Effector memory CD4-positive, alpha-beta T cell (primary cell): ENCODE measurements around the gene IDH3G.
A peak's percentile ranks its signal among the peaks of the same experiment; 100 is the strongest.

Experiments
- DNase-seq, 3 donors: peaks; one replicate each; pipeline ENCODE4 v3.0.0-alpha.2; 2020
- H3K27ac ChIP-seq: 2 replicates; pipeline ENCODE4 v1.7.0; 2013; ENCODE audit warnings: mild to moderate bottlenecking, low read length, moderate library complexity; ENCODE audit not compliant: insufficient read depth, poor library complexity, severe bottlenecking
- H3K27me3 ChIP-seq: replicated peaks from 2 replicates; pipeline ENCODE4 v1.7.0; 2013; ENCODE audit warnings: mild to moderate bottlenecking, low read length; ENCODE audit not compliant: insufficient read depth, control insufficient read depth, poor library complexity, severe bottlenecking
- H3K36me3 ChIP-seq: 2 replicates; pipeline ENCODE4 v1.7.0; 2013; ENCODE audit warnings: mild to moderate bottlenecking, low read length, moderate library complexity; ENCODE audit not compliant: control insufficient read depth, insufficient read depth
- H3K4me1 ChIP-seq: 2 replicates; pipeline ENCODE4 v1.7.0; 2013; ENCODE audit warnings: low read length, mild to moderate bottlenecking; ENCODE audit not compliant: control insufficient read depth, insufficient read depth, poor library complexity, severe bottlenecking
- H3K4me3 ChIP-seq: 2 replicates; pipeline ENCODE4 v1.7.0; 2013; ENCODE audit warnings: low read length, low read depth, mild to moderate bottlenecking; ENCODE audit not compliant: insufficient read depth, poor library complexity, severe bottlenecking
- H3K9me3 ChIP-seq: 2 replicates; pipeline ENCODE4 v1.7.0; 2013; ENCODE audit warnings: mild to moderate bottlenecking, low read length, moderate library complexity; ENCODE audit not compliant: control insufficient read depth
- total RNA-seq, 3 donors: gene quantifications; one replicate each; lab custom pipeline; 2026; lab: John Stamatoyannopoulos, UW

The IDH3G gene
- 29.4 to 46.3 (median 43.1) reads per million in 3 donors for total RNA-seq

DNA sequence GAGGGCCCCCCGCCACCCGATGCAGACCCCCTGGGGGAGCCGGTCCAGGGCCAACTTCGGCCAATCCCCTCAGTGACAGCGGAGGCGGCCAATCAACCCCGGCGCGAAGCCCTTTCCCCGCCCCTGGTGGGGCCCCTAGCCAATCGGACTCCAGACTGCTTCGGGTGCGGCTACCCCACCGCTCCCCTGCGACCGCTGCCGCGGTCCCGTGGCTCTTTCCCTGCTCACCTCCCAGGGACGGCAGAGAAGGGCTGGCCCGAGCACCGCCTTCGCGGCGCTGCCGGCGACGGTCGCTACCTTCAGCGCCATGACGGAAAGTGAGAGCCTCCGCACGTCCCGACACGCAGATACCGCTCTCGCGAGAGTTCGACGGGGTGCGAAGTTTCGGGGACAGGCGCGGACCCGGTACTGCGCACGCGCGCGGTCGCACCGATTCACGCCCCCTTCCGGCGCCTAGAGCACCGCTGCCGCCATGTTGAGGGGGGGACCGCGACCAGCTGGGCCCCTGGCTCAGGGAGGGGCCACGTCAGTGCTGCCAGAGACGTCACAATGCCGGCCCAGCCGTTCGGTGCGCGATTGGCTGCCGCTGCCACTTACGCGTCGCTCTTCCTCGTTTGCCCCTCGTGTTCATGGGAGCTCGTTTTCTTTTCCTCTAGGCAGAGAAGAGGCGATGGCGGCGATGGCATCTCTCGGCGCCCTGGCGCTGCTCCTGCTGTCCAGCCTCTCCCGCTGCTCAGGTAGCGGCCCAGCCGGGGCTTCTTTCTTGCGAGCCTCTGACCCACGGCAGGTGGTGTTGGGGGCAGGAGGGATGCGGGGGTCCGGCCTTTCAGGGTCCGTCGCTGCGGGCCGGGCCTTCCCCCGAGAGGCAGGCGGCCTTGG is at the start of gene IDH3G, which contains the start of gene SSR4:
Gene IDH3G (minus strand): TSS at position 358 of the 879 bp plus-strand sequence. CDS start 49 bp downstream, at position 309.
Gene SSR4 (plus strand): TSS at position 651 of the 879 bp plus-strand sequence. CDS start 20 bp downstream, at position 671.
- Histone ChIP-seq H3K27me3 (no peaks in the 10 kb centered on the region), H3K4me3 (peak within 1 kb of the TSS; percentile 78), H3K36me3 (peaks cover 13% of the 10 kb centered on the region), H3K9me3 (no peaks in the 10 kb centered on the region), H3K4me1 (peaks cover 18% of the 10 kb centered on the region), H3K27ac (peak within 1 kb of the TSS; percentile 90)
- peak; percentile 89 to 90 (median 90) for DNase-seq

DNA sequence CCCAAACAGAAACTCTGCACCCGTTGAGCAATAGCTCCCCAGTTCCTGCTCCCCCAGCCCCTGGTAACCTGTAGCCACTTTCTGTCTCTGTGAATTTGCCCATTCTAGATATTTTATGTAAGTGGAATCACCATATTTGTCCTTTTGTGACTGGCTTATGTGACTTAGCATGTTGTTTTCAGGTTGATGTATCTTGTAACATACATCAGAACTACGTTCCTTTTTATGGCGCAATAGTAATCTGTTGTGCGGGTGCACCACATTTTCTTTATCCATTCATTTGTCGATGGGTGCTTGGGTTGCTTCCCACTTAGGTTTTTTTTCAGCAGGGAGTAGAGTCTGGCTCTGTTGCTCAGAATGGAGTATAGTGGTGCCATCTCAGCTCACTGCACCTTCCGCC is 42.7 kb upstream of the IDH3G start:
- H3K9me3 ChIP-seq = no peaks in the 10 kb centered on the region
- no peaks in the 10 kb centered on the region for H3K27me3 ChIP-seq
- H3K4me1 ChIP-seq = no peaks in the 10 kb centered on the region
- H3K4me3 ChIP-seq = no peak overlapping the region
- no peak for DNase-seq
- no peak overlapping the region for H3K27ac ChIP-seq
- H3K36me3 ChIP-seq = no peaks in the 10 kb centered on the region

DNA sequence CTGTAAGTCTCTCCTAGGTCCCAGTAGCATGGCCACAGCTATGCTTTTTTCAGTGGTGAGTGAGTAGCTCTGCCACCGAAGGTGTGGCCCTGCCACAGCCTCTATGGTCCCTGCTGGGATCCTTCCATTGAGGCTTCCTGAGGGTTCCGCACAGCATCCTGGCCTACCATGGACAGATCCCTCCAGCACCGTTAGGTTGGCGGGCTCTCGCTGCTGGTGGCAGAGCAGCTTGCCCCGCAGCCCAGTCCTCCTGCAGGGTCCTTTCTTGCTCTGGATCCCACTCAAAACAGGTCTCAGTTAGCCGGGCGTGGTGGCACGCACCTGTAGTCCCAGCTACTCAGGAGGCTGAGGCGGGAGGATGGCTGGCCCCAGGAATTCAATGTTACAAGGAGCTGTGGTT is 38.6 kb upstream of the IDH3G start:
- Histone ChIP-seq H3K4me3 (no peak overlapping the region), H3K36me3 (no peaks in the 10 kb centered on the region), H3K4me1 (peaks cover 5% of the 10 kb centered on the region), H3K27me3 (no peaks in the 10 kb centered on the region), H3K9me3 (no peaks in the 10 kb centered on the region), H3K27ac (no peak overlapping the region)
- no peak for DNase-seq

DNA sequence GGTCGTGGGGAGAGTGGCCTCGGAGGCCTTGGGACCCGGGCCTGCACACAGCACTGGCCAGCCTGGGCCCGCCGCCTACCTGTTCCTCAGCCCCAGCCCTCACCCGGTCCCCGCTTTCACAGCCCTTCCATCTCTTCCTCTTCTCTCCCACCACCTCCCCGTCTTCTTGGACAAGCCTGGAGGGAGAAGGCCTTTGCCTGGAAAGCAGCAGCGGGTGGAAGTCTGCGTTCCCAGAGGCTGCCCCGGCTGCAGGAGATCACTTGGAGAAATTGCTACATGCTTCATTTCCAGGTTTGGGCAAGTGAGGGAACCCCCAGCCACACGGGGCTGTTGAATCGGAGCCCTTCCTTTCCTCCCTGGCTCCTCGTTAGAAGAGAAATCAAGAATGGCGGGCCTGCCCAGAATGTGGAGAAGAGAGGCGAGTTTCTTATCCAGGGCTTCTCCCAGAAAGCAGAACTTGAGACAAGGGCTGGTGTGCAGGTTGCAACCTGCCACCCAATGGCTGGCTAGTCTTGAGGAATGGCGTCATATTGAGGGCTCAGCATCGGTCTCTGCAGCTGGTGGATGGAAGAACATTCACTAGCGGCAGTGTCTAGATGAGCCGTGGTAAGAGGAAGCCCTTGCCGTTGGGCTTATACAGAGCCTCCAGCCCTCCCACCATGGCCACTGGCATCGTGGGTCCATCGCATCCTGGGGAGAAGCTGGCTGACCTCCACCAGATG is 37.4 kb upstream of the IDH3G start:
- Histone ChIP-seq H3K4me3 (no peak overlapping the region), H3K27ac (no peak overlapping the region)

DNA sequence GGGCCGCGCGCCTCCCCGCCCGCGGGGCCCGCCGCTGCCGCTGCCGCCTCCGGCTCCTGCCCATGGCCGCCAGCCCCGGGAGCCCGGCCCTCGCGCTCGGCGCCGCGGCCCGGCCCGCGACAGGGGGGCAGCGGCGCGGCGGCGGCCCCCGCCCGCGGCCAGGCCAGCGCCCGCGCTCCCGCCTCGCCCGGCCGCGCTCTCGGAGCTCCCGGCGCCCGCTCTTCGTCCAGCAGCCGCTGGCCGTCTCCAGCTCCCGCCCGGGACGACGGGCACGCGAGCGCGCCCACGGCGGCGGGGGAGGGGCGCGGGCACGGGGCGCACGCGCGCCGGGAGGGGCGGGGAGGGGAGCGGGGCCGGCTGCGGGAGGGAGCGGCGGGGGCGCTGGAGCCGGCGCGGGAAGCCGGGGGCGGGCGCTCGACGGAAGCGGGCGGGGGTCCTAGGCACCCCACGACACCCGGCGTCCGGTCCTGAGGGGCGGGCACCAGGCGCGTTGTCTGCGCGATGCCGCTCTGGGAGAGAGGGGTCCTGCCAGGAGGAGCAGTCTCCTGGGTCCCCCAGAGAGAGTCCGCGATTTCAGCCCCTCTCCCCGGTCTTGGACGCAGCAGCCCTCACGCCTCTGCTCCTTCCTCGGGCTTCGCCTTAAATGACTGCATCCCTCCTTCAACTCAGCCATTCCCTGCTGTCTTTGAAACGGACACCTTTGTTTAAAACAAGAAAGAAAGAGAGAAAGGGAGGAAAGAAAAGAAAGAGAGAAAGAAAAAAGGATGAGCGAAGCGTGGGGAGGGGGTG is 36.7 kb upstream of the IDH3G start:
- H3K27me3 ChIP-seq = no peaks in the 10 kb centered on the region
- DNase-seq = no peak
- no peak overlapping the region for H3K4me3 ChIP-seq
- H3K4me1 ChIP-seq = peaks cover 5% of the 10 kb centered on the region
- H3K36me3 ChIP-seq = no peaks in the 10 kb centered on the region
- no peak overlapping the region for H3K27ac ChIP-seq
- no peaks in the 10 kb centered on the region for H3K9me3 ChIP-seq

More for the DNA sequence above, 37.4 kb upstream of the IDH3G start:
- no peaks in the 10 kb centered on the region for H3K27me3 ChIP-seq
- no peaks in the 10 kb centered on the region for H3K9me3 ChIP-seq
- DNase-seq = no peak
- peaks cover 5% of the 10 kb centered on the region for H3K4me1 ChIP-seq
- H3K36me3 ChIP-seq = no peaks in the 10 kb centered on the region

DNA sequence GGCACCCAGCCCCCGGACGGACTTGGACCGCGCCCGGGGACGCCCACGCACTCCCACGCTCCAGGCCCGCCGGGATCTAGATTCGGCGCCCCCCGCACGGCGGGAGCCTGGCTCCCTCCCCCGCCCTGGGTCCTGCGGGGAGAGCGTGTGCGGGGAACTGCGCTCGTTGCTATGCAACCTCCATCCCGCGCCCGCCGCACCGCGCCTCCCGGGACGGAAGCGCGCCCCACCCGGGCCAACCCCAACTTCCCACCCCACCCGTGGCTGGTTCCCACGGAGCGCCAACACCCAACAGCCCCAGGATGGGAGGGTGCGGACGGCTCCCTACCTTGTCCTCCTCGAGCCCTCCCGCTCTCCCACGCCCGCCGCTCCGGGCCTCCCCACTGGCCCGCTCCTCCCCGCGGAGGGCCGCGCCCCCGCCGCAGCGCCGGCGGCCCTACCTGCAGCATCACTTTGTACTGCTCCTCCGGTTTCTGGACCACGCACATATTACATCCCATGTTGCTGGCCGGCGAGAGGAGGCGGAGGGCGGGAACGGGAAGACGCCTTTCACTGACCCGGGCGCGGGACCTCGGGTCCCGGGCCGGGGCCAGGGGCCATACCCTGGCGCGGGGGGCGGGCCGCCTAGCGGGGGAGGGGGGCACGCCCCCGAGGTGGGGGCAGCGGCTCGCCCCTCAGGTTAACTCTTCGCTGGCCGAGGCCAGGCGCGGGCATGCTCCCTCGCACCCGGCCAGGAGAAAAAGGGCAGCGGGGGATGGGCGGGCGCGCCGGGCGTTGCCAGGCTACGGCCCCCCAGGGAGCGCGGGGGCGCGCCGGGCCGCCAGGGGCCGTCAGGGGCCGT is 35.8 kb upstream of the IDH3G start, which contains the start of gene PDZD4:
Gene PDZD4 (minus strand): TSS at position 746 of the 841 bp plus-strand sequence. CDS start 246 bp downstream, at position 500.
- H3K27ac ChIP-seq = peak within 1 kb of the TSS; percentile 32
- no peaks in the 10 kb centered on the region for H3K9me3 ChIP-seq
- DNase-seq = peak in 1 of 3 donors; percentile 10
- H3K27me3 ChIP-seq = no peaks in the 10 kb centered on the region
- H3K4me1 ChIP-seq = peaks cover 5% of the 10 kb centered on the region
- H3K4me3 ChIP-seq = peak within 1 kb of the TSS; percentile 50
- no peaks in the 10 kb centered on the region for H3K36me3 ChIP-seq

DNA sequence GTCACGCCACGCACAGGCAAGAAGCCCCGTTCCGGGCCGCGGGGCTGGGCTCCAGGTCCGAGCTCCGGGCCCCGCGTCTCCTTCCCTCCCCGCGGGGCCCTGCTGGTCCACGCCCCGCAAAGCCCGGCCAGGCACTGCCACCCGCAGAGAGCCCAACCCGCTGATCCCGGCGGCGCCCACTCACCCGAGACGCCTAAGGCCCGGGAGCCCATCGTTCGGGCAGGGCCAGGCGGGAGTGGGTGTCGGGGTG is 35.3 kb upstream of the IDH3G start:
- no peaks in the 10 kb centered on the region for H3K27me3 ChIP-seq
- peak overlapping the region; percentile 50 for H3K4me3 ChIP-seq
- H3K9me3 ChIP-seq = no peaks in the 10 kb centered on the region
- H3K27ac ChIP-seq = peak overlapping the region; percentile 32
- no peaks in the 10 kb centered on the region for H3K36me3 ChIP-seq
- DNase-seq = no peak
- H3K4me1 ChIP-seq = peaks cover 5% of the 10 kb centered on the region

DNA sequence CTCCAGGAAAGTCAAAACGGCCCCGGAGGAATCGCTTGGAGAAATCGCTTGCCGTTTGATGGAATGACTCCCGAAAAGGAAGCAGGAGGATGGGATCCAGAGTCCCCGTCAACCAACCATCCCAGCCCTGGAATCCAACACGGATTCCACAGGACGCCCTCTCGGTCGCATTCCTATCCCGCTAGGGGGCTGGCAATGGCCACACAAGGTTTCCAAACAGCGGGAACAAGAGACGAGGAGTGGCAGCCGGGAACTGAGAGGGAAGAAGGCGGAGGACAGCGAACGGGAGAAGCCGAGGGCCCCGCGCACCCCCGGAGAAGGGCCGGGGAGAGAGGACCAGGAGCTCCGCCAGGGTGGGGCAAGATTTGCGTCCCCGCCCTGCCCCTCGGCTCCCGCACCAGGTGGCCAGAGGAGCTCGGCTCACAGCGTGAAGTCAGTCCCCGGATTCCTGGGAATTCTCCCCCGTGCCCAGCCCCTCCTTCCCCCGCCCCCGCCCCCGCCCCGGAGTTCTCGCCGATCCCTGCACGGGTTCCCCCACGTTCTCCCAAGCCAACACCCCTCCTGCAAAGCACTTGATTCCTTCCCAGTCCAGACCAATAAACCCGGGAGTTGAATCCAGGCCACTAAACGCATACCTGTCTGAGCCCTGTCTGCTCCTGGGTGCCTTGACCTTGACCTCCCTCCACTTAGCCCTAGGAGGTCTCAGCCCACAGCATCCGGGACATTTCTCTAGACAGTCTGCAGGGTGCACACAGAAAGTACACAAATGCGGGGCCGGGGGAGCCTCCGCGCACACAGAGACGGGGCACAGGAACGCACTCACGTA is 34.8 kb upstream of the IDH3G start:
- peak overlapping the region; percentile 50 for H3K4me3 ChIP-seq
- DNase-seq = no peak
- H3K9me3 ChIP-seq = no peaks in the 10 kb centered on the region
- H3K27me3 ChIP-seq = no peaks in the 10 kb centered on the region
- peaks cover 5% of the 10 kb centered on the region for H3K4me1 ChIP-seq
- H3K36me3 ChIP-seq = no peaks in the 10 kb centered on the region
- H3K27ac ChIP-seq = peak overlapping the region; percentile 32
